ENCODE measurements around the gene SGCA.

GRCh38 chr17:50211249-50212120, 45.7 kb downstream of the SGCA start:
- no peak for TF ChIP-seq CTCF (IDR thresholded peaks at IDR 0.05; ENCODE audit: low read depth, low read length, poor library complexity, severe bottlenecking)
- no peak for TF ChIP-seq EZH2phosphoT487 (IDR thresholded peaks at IDR 0.05; ENCODE audit: borderline replicate concordance, low read length)
